IPS-NIHi11 (cell line): ENCODE measurements around the gene TNFRSF6B.
"Not testable (repeated sequence)": the region's sequence is repeated elsewhere in the genome, so short reads cannot be mapped to it uniquely, and the experiment has no call there.

Experiments
- DNase-seq: peaks from one replicate; pipeline ENCODE4 v3.0.0; 2012; ENCODE audit warnings: mixed read lengths, low spot score

Gene TNFRSF6B

DNA sequence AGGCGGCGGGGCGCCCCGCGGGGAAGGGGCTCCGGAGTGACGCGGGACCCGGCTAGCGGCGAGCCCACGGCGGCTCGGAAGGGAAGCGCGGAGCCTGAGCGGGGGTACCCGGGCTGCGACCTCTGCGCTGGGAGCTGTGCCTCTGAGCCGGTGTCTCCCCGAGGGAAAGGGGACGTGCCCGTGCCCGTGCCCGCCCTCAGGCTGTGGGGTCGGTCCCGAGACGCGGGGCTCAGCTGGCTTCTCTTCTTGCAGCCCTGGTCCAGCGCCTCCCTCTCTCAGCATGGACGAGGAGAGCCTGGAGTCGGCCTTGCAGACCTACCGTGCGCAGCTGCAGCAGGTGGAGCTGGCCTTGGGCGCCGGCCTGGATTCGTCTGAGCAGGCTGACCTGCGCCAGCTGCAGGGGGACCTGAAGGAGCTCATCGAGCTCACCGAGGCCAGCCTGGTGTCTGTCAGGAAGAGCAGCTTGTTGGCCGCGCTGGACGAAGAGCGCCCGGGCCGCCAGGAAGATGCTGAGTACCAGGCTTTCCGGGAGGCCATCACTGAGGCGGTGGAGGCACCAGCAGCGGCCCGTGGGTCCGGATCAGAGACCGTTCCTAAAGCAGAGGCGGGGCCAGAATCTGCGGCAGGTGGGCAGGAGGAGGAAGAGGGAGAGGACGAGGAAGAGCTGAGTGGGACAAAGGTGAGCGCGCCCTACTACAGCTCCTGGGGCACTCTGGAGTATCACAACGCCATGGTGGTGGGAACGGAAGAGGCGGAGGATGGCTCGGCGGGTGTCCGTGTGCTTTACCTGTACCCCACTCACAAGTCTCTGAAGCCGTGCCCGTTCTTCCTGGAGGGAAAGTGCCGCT is 12.1 kb downstream of the TNFRSF6B start:
- DNase-seq, result no peak

DNA sequence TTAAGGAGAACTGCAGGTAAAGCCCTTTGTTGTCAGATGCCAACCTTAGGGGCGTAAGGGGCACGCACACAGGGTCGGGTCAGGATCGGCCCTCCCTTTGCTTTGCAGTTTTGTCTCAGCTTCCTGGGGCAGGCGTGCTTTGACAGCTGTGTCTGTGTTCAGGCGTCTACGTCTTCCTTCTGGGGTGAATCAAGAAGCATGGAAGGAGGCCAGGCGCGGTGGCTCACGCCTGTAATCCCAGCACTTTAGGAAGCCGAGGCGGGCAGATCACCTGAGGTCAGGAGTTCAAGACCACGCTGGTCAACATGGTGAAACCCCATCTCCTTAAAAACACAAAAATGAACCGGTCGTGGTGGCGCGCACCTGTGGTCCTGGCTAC is 12.7 kb downstream of the TNFRSF6B start:
- no peak for DNase-seq

DNA sequence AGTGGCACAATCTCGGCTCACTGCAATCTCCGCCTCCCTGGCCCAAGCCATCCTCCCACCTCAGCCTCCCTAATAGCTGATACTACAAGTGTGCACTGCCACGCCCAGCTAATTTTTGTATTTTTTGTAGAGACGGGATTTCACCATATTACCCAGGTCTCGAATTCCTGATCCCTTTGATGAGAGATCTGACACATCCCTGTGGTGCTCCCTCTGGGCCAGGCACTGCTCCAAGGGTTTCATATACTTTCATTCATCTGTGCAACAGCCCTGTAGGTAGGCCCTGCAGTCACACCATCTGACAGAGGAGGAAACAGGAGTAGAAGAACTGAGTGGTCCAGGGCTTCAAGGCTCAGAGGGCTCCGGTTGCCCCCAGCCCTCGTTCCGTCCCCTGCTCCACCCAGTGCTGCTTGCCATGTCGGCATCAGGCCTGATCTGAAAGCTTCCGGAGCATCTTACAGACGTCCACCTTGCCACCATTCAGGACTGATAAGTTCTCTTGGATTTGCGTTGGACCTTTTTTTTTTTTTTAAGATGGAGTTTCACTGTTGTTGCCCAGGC is 14.7 kb downstream of the TNFRSF6B start:
- DNase-seq, result no peak

DNA sequence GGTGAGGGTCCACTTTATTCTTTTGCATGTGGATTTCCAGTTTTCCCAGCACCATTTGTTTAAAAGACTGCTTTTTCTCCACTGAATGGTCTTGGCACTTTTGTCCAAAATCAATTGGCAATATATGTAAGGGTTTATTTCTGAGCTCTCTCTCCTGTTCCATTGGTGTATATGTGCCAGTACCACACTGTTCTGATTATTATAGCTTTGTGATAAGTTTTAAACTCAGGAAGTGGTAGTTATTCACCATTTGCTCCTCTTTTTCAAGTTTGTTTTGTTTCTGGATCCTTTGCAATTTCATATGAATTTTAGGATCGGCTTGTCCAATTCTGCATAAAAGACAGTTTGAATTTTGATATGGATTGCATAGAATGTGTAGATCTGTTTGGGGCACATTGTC is 15.7 kb downstream of the TNFRSF6B start:
- no peak for DNase-seq

- no peak for DNase-seq
These were observed 18.4 kb downstream of the TNFRSF6B start for GRCh38 chr20:63714858-63715257.

- DNase-seq, result no peak
These were observed 22.5 kb downstream of the TNFRSF6B start for GRCh38 chr20:63718996-63719395.

- not testable (repeated sequence) for DNase-seq
These were observed 26.6 kb downstream of the TNFRSF6B start for GRCh38 chr20:63722967-63723622.

- DNase-seq, result not testable (repeated sequence)
These were observed 33.8 kb downstream of the TNFRSF6B start for GRCh38 chr20:63730189-63730733.

DNA sequence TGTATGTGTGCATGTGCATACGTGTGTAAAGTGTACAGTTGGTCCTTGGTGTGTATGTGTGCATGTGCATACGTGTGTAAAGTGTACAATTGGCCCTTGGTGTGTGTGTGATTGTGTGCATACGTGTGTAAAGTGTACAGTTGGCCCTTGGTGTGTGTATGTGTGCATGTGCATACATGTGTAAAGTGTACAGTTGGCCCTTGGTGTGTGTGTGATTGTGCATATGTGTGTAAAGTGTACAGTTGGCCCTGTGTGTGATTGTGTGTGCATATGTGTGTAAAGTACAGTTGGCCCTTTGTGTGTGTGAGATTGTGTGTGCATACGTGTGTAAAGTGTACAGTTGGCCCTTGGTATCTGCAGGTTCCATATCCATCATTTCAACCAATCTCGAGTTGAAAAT is 35.0 kb downstream of the TNFRSF6B start:
- no peak for DNase-seq

DNA sequence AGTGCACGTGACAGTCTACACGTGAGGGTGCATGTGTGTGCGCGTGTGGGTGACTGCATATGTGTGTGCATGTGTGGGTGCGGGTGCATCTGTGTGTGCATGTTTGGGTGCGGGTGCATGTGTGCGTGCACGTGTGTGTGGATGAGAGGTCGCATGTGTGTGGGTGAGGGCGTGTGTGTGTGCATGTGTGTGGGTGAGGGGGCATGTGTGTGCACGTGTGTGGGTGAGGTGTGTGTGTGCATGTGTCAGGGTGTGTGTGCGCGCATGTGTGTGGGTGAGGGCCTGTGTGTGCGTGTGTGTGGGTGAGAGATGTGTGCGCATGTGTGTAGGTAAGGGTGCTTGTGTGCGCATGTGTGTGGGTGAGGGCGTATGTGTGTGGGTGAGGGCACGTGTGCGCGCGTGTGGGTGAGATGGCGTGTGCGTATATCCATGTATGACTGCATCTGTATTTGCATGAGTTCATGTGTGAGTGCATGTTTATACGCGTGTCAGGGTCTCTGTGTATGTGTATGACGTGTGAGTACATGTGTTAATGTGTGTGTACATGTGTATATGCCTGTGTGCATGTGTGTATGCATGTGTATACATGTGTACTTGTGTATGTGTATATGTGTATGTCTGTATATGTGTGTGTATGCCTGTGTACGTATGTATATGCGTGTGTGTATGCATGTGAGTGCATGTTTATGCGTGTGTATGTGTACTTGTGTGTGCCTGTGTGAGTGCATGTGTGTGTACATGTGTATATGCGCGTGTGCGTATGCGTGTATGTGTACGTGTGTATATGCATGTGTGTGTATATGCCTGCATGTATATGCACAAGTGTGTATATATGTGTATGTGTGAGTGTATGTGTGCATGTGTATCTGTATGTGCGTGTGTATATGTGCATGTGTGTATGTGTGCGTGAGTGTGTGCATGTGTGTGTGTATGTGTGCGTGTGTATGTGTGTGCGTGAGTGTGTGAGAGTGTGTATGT is 36.0 kb downstream of the TNFRSF6B start:
- no peak for DNase-seq

- DNase-seq, result no peak
These were observed 36.7 kb downstream of the TNFRSF6B start for GRCh38 chr20:63733117-63733516.

GRCh38 chr20:63733579-63734081 is 37.2 kb downstream of the TNFRSF6B start:
- no peak for DNase-seq

GRCh38 chr20:63734111-63734945 is 37.9 kb downstream of the TNFRSF6B start:
- DNase-seq, result no peak

DNA sequence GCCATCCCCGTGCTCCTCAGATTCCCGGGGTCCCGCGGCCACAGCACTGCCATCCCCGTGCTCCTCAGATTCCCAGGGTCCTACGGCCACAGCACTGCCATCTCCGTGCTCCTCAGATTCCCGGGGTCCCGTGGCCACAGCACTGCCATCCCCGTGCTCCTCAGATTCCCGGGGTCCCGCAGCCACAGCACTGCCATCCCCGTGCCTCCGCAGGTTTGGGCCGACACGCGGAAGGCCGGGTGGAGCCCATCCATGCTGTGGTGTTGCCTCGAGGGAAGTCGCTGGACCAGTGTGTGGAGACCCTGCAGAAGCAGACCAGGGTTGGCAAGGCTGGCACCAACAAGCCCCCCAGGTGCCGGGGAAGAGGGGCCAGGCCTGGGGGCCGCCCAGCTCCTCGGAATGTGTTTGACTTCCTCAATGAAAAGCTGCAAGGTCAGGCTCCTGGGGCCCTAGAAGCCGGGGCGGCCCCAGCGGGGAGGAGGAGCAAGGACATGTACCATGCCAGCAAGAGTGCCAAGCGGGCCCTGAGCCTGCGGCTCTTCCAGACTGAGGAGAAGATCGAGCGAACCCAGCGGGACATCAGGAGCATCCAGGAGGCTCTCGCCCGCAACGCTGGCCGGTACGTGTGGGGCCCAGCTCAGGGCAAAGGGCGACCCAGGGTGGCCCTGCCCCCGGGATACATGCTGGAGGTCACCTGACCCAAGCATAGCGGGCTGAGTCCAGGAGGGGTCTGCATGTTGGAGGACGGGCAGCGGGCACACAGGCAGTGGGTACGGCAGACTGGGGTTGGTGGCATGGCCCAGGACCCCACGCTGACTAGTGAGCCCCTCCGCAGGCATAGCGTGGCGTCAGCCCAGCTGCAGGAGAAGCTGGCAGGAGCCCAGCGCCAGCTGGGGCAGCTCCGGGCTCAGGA is 38.8 kb downstream of the TNFRSF6B start:
- DNase-seq, result no peak

- DNase-seq, result no peak
These were observed 39.6 kb downstream of the TNFRSF6B start, which contains the start of gene LIME1 for GRCh38 chr20:63735859-63736718. TSS of gene LIME1 (plus strand) at chr20:63736664. CDS start at chr20:63737550, 886 bp downstream.

DNA sequence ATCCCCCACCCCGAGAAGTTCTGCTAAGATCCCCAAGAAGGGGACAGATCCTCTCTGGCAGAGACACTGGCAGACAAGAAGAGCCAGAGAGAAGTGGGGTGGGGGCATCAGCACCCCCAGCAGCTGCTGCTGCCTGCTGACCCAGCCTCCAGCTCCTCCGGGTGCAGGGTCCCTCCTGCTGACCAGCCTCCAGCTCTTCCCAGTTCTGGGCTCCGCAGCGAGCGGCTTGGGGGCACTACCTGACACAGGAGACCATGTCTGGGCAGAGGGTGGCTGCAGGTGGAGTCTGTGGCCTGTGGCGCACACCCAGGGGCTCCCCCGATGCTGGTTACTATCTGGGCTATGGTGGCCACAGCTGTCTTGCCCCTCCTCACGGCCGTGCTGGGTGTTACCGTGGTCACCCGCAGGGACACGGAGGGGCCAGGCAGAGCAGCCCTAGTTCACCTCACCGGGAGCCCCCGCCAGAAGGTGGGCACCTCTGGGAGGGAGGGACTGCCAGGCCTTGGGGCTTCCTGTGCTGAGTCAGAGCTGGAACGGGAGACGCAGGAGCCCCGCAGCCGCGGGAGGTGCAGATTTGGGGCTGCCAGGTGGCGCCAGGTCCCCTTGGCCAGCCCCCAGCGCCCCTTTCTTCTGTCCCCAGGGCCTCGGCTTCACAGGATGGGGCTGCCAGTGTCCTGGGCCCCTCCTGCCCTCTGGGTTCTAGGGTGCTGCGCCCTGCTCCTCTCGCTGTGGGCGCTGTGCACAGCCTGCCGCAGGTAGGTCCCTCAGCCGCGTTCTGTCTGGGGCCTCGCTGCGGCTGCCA is 40.6 kb downstream of the TNFRSF6B start:
- peak; percentile 67 for DNase-seq

DNA sequence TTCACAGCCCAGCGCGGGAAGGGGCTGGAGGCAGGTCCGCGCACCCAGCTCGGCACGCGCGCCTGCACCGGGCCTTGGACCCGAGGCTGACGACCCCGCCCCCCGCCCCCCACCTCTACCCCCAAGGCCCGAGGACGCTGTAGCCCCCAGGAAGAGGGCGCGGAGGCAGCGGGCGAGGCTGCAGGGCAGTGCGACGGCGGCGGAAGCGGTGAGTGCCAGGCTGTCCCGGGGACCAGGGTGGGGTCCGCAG is 41.2 kb downstream of the TNFRSF6B start:
- no peak for DNase-seq
